Amniotic epithelial cell (primary cell): ENCODE measurements around the gene PLXNA4.

ENCODE experiments used
- DNase-seq: peaks from one replicate; pipeline ENCODE4 v3.0.0-alpha.2; 2010; ENCODE audit warnings: low read depth

The PLXNA4 gene

GRCh38 chr7:132531562-132531961 is 44.7 kb downstream of the PLXNA4 start:
- no peak for DNase-seq

GRCh38 chr7:132528695-132529094 is 47.6 kb downstream of the PLXNA4 start:
- DNase-seq, result no peak

GRCh38 chr7:132527467-132528410 is 48.5 kb downstream of the PLXNA4 start:
- no peak for DNase-seq

GRCh38 chr7:132526111-132526740 is 50.0 kb downstream of the PLXNA4 start:
- DNase-seq, result no peak

- no peak for DNase-seq
These were observed 54.8 kb downstream of the PLXNA4 start for GRCh38 chr7:132521423-132521822.

- DNase-seq, result no peak
These were observed 55.5 kb downstream of the PLXNA4 start for GRCh38 chr7:132520591-132521280.

GRCh38 chr7:132519936-132520335 is 56.3 kb downstream of the PLXNA4 start:
- DNase-seq, result no peak

GRCh38 chr7:132518839-132519173 is 57.5 kb downstream of the PLXNA4 start:
- DNase-seq, result no peak

GRCh38 chr7:132518102-132518838 is 58.0 kb downstream of the PLXNA4 start:
- DNase-seq, result no peak

GRCh38 chr7:132516042-132516840 is 60.0 kb downstream of the PLXNA4 start:
- DNase-seq, result no peak

GRCh38 chr7:132515181-132515580 is 61.1 kb downstream of the PLXNA4 start:
- no peak for DNase-seq

- no peak for DNase-seq
These were observed 61.8 kb downstream of the PLXNA4 start for GRCh38 chr7:132514430-132514829.

- no peak for DNase-seq
These were observed 64.3 kb downstream of the PLXNA4 start for GRCh38 chr7:132511921-132512320.

- DNase-seq, result no peak
These were observed 64.9 kb downstream of the PLXNA4 start for GRCh38 chr7:132511387-132511786.

- DNase-seq, result no peak
These were observed 66.6 kb downstream of the PLXNA4 start for GRCh38 chr7:132509643-132510042.

GRCh38 chr7:132508724-132509353 is 67.4 kb downstream of the PLXNA4 start:
- no peak for DNase-seq

- DNase-seq, result no peak
These were observed 71.4 kb downstream of the PLXNA4 start for GRCh38 chr7:132504852-132505251.

- no peak for DNase-seq
These were observed 72.2 kb downstream of the PLXNA4 start for GRCh38 chr7:132504071-132504470.

GRCh38 chr7:132503415-132503814 is 72.9 kb downstream of the PLXNA4 start:
- no peak for DNase-seq

- no peak for DNase-seq
These were observed 74.3 kb downstream of the PLXNA4 start for GRCh38 chr7:132501956-132502355.
